Eye (tissue), 1 donor: ENCODE data around the gene RXFP3.
A peak's percentile ranks its signal among the peaks of the same experiment; 100 is the strongest.
"Not testable (repeated sequence)": the region's sequence is repeated elsewhere in the genome, so short reads cannot be mapped to it uniquely, and the experiment has no call there.

Source experiments
- DNase-seq: peaks from one replicate; pipeline ENCODE4 v3.0.0-alpha.2; 2015

RXFP3 gene

GRCh38 chr5:33936381-33937016 is at the start of gene RXFP3:
TSS of gene RXFP3 (plus strand) at chr5:33936386. CDS start at chr5:33936741, 355 bp downstream.
- DNase-seq, result no peak

GRCh38 chr5:33887268-33887667 is 48.9 kb upstream of the RXFP3 start:
- DNase-seq, result no peak

GRCh38 chr5:33888587-33888986 is 47.6 kb upstream of the RXFP3 start:
- DNase-seq, result no peak

GRCh38 chr5:33890131-33891032 is 45.8 kb upstream of the RXFP3 start:
- DNase-seq, result peak; percentile 45

- no peak for DNase-seq
Observed at GRCh38 chr5:33891446-33891787, 44.8 kb upstream of the RXFP3 start.

- peak; percentile 87 for DNase-seq
Observed at GRCh38 chr5:33891788-33892619, 44.2 kb upstream of the RXFP3 start, which contains the start of gene ADAMTS12. TSS of gene ADAMTS12 (minus strand) at chr5:33891990. CDS start at chr5:33891856, 134 bp downstream.

GRCh38 chr5:33892620-33893137 is 43.5 kb upstream of the RXFP3 start:
- DNase-seq, result peak; percentile 75

GRCh38 chr5:33894566-33894965 is 41.6 kb upstream of the RXFP3 start:
- DNase-seq, result no peak

- no peak for DNase-seq
Observed at GRCh38 chr5:33901156-33901555, 35.0 kb upstream of the RXFP3 start.

- DNase-seq, result no peak
Observed at GRCh38 chr5:33903118-33903517, 33.1 kb upstream of the RXFP3 start.

GRCh38 chr5:33905381-33905780 is 30.8 kb upstream of the RXFP3 start:
- DNase-seq, result no peak

GRCh38 chr5:33906248-33906647 is 29.9 kb upstream of the RXFP3 start:
- DNase-seq, result not testable (repeated sequence)

GRCh38 chr5:33914844-33915243 is 21.3 kb upstream of the RXFP3 start:
- not testable (repeated sequence) for DNase-seq

GRCh38 chr5:33921002-33921401 is 15.2 kb upstream of the RXFP3 start:
- DNase-seq, result no peak

GRCh38 chr5:33925278-33925677 is 10.9 kb upstream of the RXFP3 start:
- DNase-seq, result no peak

GRCh38 chr5:33927685-33928084 is 8.5 kb upstream of the RXFP3 start:
- no peak for DNase-seq

GRCh38 chr5:33928283-33928682 is 7.9 kb upstream of the RXFP3 start:
- DNase-seq, result no peak

- DNase-seq, result no peak
Observed at GRCh38 chr5:33929925-33930690, 6.1 kb upstream of the RXFP3 start.

- DNase-seq, result no peak
Observed at GRCh38 chr5:33931136-33931535, 5.0 kb upstream of the RXFP3 start.

GRCh38 chr5:33933723-33934169 is 2.4 kb upstream of the RXFP3 start:
- no peak for DNase-seq

- DNase-seq, result no peak
Observed at GRCh38 chr5:33934176-33934575, 2.0 kb upstream of the RXFP3 start.

GRCh38 chr5:33936004-33936380 is 194 bp upstream of the RXFP3 start:
- DNase-seq, result peak; percentile 88
